Measurements from ENCODE around the gene TIAM2.

TIAM2 gene

GRCh38 chr6:155146205-155146604 lies 151.1 kb downstream of the TIAM2 start:
- no peak overlapping the region for H3K4me3 ChIP-seq (ENCODE audit: low read length)
- no peak overlapping the region for H2AFZ ChIP-seq (ENCODE audit: low read length)
- H3K4me1 ChIP-seq (ENCODE audit: low read length), result no peaks in the 10 kb centered on the region
- H3K27ac ChIP-seq (ENCODE audit: low read length), result no peak overlapping the region
- no peaks in the 10 kb centered on the region for H3K9me2 ChIP-seq (replicated peaks; ENCODE audit: insufficient read depth, low read length)
- H3K4me2 ChIP-seq (ENCODE audit: low read depth, low read length), result no peak overlapping the region
- no peaks in the 10 kb centered on the region for H3F3A ChIP-seq (ENCODE audit: insufficient read depth, low read length)
- H3K27me3 ChIP-seq (replicated peaks; ENCODE audit: insufficient read depth, low read length), result no peaks in the 10 kb centered on the region
- no peak overlapping the region for H3K9ac ChIP-seq (ENCODE audit: low read length)
- H3K9me3 ChIP-seq (replicated peaks; ENCODE audit: insufficient read depth, low read length), result no peaks in the 10 kb centered on the region
- H3K36me3 ChIP-seq (replicated peaks; ENCODE audit: insufficient read depth, low read length), result no peaks in the 10 kb centered on the region
- no peak for DNase-seq
- no peaks in the 10 kb centered on the region for H3K79me2 ChIP-seq (ENCODE audit: low read length)
- TF ChIP-seq EZH2 (optimal IDR thresholded peaks at IDR 0.05; ENCODE audit: low read depth, low read length), result no peak
- TF ChIP-seq CTCF (IDR thresholded peaks at IDR 0.05; ENCODE audit: low read length), result no peak
- TF ChIP-seq EZH2phosphoT487 (IDR thresholded peaks at IDR 0.05; ENCODE audit: low read length), result no peak
- no peaks in the 10 kb centered on the region for H4K20me1 ChIP-seq (ENCODE audit: insufficient read depth, low read length)

DNA sequence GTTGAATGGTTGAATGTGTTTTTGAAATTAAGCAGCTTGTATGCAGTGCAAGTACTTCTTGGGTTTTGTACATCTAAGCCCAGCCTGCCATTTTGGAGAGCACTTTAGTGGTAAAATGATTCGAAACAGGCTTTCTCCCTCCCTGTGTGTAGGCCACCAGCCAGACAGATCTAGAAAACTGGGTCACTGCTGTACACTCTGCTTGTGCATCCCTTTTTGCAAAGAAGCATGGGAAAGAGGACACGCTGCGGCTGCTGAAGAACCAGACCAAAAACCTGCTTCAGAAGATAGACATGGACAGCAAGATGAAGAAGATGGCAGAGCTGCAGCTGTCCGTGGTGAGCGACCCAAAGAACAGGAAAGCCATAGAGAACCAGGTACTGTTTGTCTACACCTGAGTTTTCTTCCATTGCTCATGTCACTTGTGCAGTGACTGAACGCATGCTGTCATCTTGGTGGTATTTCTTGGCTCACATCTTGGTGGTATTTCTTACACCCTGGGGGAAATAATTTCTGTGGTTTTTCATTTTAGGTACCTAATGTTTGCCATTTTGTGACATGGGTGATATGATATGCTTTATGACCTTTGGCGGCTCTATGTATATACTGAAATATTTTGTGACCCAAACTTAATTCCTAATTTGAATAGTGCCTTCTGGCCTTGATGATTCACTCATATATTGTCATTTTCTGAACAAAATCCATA lies 153.0 kb downstream of the TIAM2 start:
- H3K27ac ChIP-seq (ENCODE audit: low read length), result no peak overlapping the region
- no peak overlapping the region for H2AFZ ChIP-seq (ENCODE audit: low read length)
- no peaks in the 10 kb centered on the region for H3K9me2 ChIP-seq (replicated peaks; ENCODE audit: insufficient read depth, low read length)
- no peaks in the 10 kb centered on the region for H3F3A ChIP-seq (ENCODE audit: insufficient read depth, low read length)
- DNase-seq, result no peak
- no peaks in the 10 kb centered on the region for H3K79me2 ChIP-seq (ENCODE audit: low read length)
- no peaks in the 10 kb centered on the region for H3K4me1 ChIP-seq (ENCODE audit: low read length)
- H3K9ac ChIP-seq (ENCODE audit: low read length), result no peak overlapping the region
- H3K27me3 ChIP-seq (replicated peaks; ENCODE audit: insufficient read depth, low read length), result no peaks in the 10 kb centered on the region
- H4K20me1 ChIP-seq (ENCODE audit: insufficient read depth, low read length), result no peaks in the 10 kb centered on the region
- H3K9me3 ChIP-seq (replicated peaks; ENCODE audit: insufficient read depth, low read length), result no peaks in the 10 kb centered on the region
- no peak overlapping the region for H3K4me2 ChIP-seq (ENCODE audit: low read depth, low read length)
- no peaks in the 10 kb centered on the region for H3K36me3 ChIP-seq (replicated peaks; ENCODE audit: insufficient read depth, low read length)
- no peak for TF ChIP-seq EZH2phosphoT487 (IDR thresholded peaks at IDR 0.05; ENCODE audit: low read length)
- TF ChIP-seq CTCF (IDR thresholded peaks at IDR 0.05; ENCODE audit: low read length), result no peak
- no peak for TF ChIP-seq EZH2 (optimal IDR thresholded peaks at IDR 0.05; ENCODE audit: low read depth, low read length)
- no peak overlapping the region for H3K4me3 ChIP-seq (ENCODE audit: low read length)

- TF ChIP-seq EZH2phosphoT487 (IDR thresholded peaks at IDR 0.05; ENCODE audit: low read length) (no peak), EZH2 (optimal IDR thresholded peaks at IDR 0.05; ENCODE audit: low read depth, low read length) (no peak), CTCF (IDR thresholded peaks at IDR 0.05; ENCODE audit: low read length) (no peak)
- Histone ChIP-seq H3K27me3 (replicated peaks; ENCODE audit: insufficient read depth, low read length) (no peaks in the 10 kb centered on the region), H3K4me2 (ENCODE audit: low read depth, low read length) (no peak overlapping the region), H2AFZ (ENCODE audit: low read length) (no peak overlapping the region), H3K4me1 (ENCODE audit: low read length) (no peaks in the 10 kb centered on the region), H4K20me1 (ENCODE audit: insufficient read depth, low read length) (no peaks in the 10 kb centered on the region), H3K4me3 (ENCODE audit: low read length) (no peak overlapping the region), H3F3A (ENCODE audit: insufficient read depth, low read length) (no peaks in the 10 kb centered on the region), H3K27ac (ENCODE audit: low read length) (no peak overlapping the region), H3K9ac (ENCODE audit: low read length) (no peak overlapping the region), H3K9me3 (replicated peaks; ENCODE audit: insufficient read depth, low read length) (no peaks in the 10 kb centered on the region), H3K36me3 (replicated peaks; ENCODE audit: insufficient read depth, low read length) (no peaks in the 10 kb centered on the region), H3K79me2 (ENCODE audit: low read length) (no peaks in the 10 kb centered on the region), H3K9me2 (replicated peaks; ENCODE audit: insufficient read depth, low read length) (no peaks in the 10 kb centered on the region)
- DNase-seq, result no peak
Measured at GRCh38 chr6:155150967-155151671, 156.0 kb downstream of the TIAM2 start.

Data from MM.1S (cell line).